MM.1S (cell line): ENCODE data around the gene SEC63.

Experiments
- CTCF ChIP-seq: fragments of 300-600 bp; sonication (generic); IDR thresholded peaks from 2 replicates; pipeline ENCODE4 v1.5.1; 2016; ENCODE audit warnings: antibody characterized with exemption, low read length, mixed read lengths
- EZH2 ChIP-seq: fragments of 300-600 bp; sonication (generic); optimal IDR thresholded peaks from 2 replicates; pipeline ENCODE3; 2017; ENCODE audit warnings: low read depth, mild to moderate bottlenecking, antibody characterized with exemption, low read length, mixed read lengths

- TF ChIP-seq CTCF (no peak), EZH2 (no peak)
Observed at GRCh38 chr6:107840636-107841274, 117.3 kb downstream of the SEC63 start.
